ENCODE results near the gene OSBPL6. TPM values are rescaled to one million over a fixed set of nuclear protein-coding genes. Genes with fewer than 3 reads are reported as not detected.

OSBPL6 gene
- total and polyA plus RNA-seq, 4 experiments from 2014 or later, result 0.14 to 0.49 (median 0.34) TPM

- Histone ChIP-seq H3K36me3 (ENCODE audit: insufficient read depth, low read length) (no peaks in the 10 kb centered on the region), H3K9me3 (ENCODE audit: control insufficient read depth in 1 of 2, low read length in 2 of 2) (no peaks in the 10 kb centered on the region), H3K4me3 (ENCODE audit: low read length in 2 of 2) (no peak overlapping the region), H3K27ac (ENCODE audit: low read depth, low read length) (no peak overlapping the region), H3K4me1 (ENCODE audit: insufficient read depth, low read length) (no peaks in the 10 kb centered on the region), H3K27me3 (ENCODE audit: insufficient read depth, low read length) (no peaks in the 10 kb centered on the region)
- Mint-ChIP-seq H3K4me1 (no peaks in the 10 kb centered on the region), H3K27me3 (peaks cover 20 to 25% of the 10 kb centered on the region in 2 donors), H3K27ac (no peak overlapping the region), H3K36me3 (no peaks in the 10 kb centered on the region), H3K9me3 (peaks cover 0 to 3% (median 0%) of the 10 kb centered on the region in 8 donors), H3K4me3 (no peak overlapping the region)
- intact Hi-C loops (cut with micrococcal nuclease), result no loop called here
- POLR2A ChIA-PET (ENCODE audit: partially characterized antibody), result no interaction called here
- CTCF ChIA-PET (ENCODE audit: partially characterized antibody), result no interaction called here
- no peak for DNase-seq
These were observed 14.5 kb downstream of the OSBPL6 start for GRCh38 chr2:178208817-178209216.

- no peak overlapping the region for H3K27ac ChIP-seq (ENCODE audit: low read depth, low read length)
- POLR2A ChIA-PET (ENCODE audit: partially characterized antibody), result no interaction called here
- no peak overlapping the region for H3K4me3 ChIP-seq (ENCODE audit: low read length in 2 of 2)
- no peak overlapping the region for H3K4me3 Mint-ChIP-seq
- H3K9me3 ChIP-seq (ENCODE audit: control insufficient read depth in 1 of 2, low read length in 2 of 2), result no peaks in the 10 kb centered on the region
- H3K9me3 Mint-ChIP-seq, result peaks cover 0 to 3% (median 0%) of the 10 kb centered on the region in 8 donors
- H3K4me1 Mint-ChIP-seq, result no peaks in the 10 kb centered on the region
- no peaks in the 10 kb centered on the region for H3K4me1 ChIP-seq (ENCODE audit: insufficient read depth, low read length)
- H3K27me3 Mint-ChIP-seq, result peaks cover 12 to 28% of the 10 kb centered on the region in 2 donors
- intact Hi-C loops (cut with micrococcal nuclease), result no loop called here
- H3K27ac Mint-ChIP-seq, result no peak overlapping the region
- no peaks in the 10 kb centered on the region for H3K36me3 ChIP-seq (ENCODE audit: insufficient read depth, low read length)
- no peaks in the 10 kb centered on the region for H3K36me3 Mint-ChIP-seq
- no peak for DNase-seq
- CTCF ChIA-PET (ENCODE audit: partially characterized antibody), result no interaction called here
- H3K27me3 ChIP-seq (ENCODE audit: insufficient read depth, low read length), result no peaks in the 10 kb centered on the region
These were observed 17.1 kb downstream of the OSBPL6 start for GRCh38 chr2:178211460-178211859.

- POLR2A ChIA-PET (ENCODE audit: partially characterized antibody), result no interaction called here
- DNase-seq, result no peak
- CTCF ChIA-PET (ENCODE audit: partially characterized antibody), result interaction anchor here (1.4 kb wide), 1 partner anchor 22 kb away, joined by 3 read pairs; no protein-coding TSS in a partner anchor
- intact Hi-C loops (cut with micrococcal nuclease), result no loop called here
- Histone ChIP-seq H3K27ac (ENCODE audit: low read depth, low read length) (no peak overlapping the region), H3K4me3 (ENCODE audit: low read length in 2 of 2) (no peak overlapping the region), H3K27me3 (ENCODE audit: insufficient read depth, low read length) (no peaks in the 10 kb centered on the region), H3K36me3 (ENCODE audit: insufficient read depth, low read length) (no peaks in the 10 kb centered on the region), H3K4me1 (ENCODE audit: insufficient read depth, low read length) (no peaks in the 10 kb centered on the region), H3K9me3 (ENCODE audit: control insufficient read depth in 1 of 2, low read length in 2 of 2) (no peaks in the 10 kb centered on the region)
- peaks cover 15 to 28% of the 10 kb centered on the region in 2 donors for H3K27me3 Mint-ChIP-seq
- H3K9me3 Mint-ChIP-seq, result peaks cover 0 to 3% (median 0%) of the 10 kb centered on the region in 8 donors
- no peaks in the 10 kb centered on the region for H3K36me3 Mint-ChIP-seq
- no peak overlapping the region for H3K27ac Mint-ChIP-seq
- H3K4me1 Mint-ChIP-seq, result no peaks in the 10 kb centered on the region
- H3K4me3 Mint-ChIP-seq, result no peak overlapping the region
These were observed 17.6 kb downstream of the OSBPL6 start for GRCh38 chr2:178211943-178212342.

GRCh38 chr2:178213991-178214390 lies 19.7 kb downstream of the OSBPL6 start:
- no peaks in the 10 kb centered on the region for H3K4me1 ChIP-seq (ENCODE audit: insufficient read depth, low read length)
- Mint-ChIP-seq H3K27me3 (peaks cover 13 to 28% of the 10 kb centered on the region in 2 donors), H3K9me3 (peaks cover 0 to 4% (median 0%) of the 10 kb centered on the region in 8 donors), H3K4me1 (no peaks in the 10 kb centered on the region), H3K4me3 (no peak overlapping the region), H3K27ac (no peak overlapping the region), H3K36me3 (no peaks in the 10 kb centered on the region)
- no peak overlapping the region for H3K27ac ChIP-seq (ENCODE audit: low read depth, low read length)
- DNase-seq, result no peak
- H3K4me3 ChIP-seq (ENCODE audit: low read length in 2 of 2), result no peak overlapping the region
- no peaks in the 10 kb centered on the region for H3K36me3 ChIP-seq (ENCODE audit: insufficient read depth, low read length)
- ChIA-PET CTCF (ENCODE audit: partially characterized antibody) (no interaction called here), POLR2A (ENCODE audit: partially characterized antibody) (no interaction called here)
- intact Hi-C loops (cut with micrococcal nuclease), result no loop called here
- no peaks in the 10 kb centered on the region for H3K9me3 ChIP-seq (ENCODE audit: control insufficient read depth in 1 of 2, low read length in 2 of 2)
- no peaks in the 10 kb centered on the region for H3K27me3 ChIP-seq (ENCODE audit: insufficient read depth, low read length)

- no peaks in the 10 kb centered on the region for H3K4me1 Mint-ChIP-seq
- peaks cover 0 to 4% (median under 1%) of the 10 kb centered on the region in 8 donors for H3K9me3 Mint-ChIP-seq
- H3K36me3 Mint-ChIP-seq, result no peaks in the 10 kb centered on the region
- POLR2A ChIA-PET (ENCODE audit: partially characterized antibody), result no interaction called here
- H3K36me3 ChIP-seq (ENCODE audit: insufficient read depth, low read length), result no peaks in the 10 kb centered on the region
- DNase-seq, result no peak
- no peaks in the 10 kb centered on the region for H3K27me3 ChIP-seq (ENCODE audit: insufficient read depth, low read length)
- no peak overlapping the region for H3K27ac ChIP-seq (ENCODE audit: low read depth, low read length)
- peaks cover 24 to 28% of the 10 kb centered on the region in 2 donors for H3K27me3 Mint-ChIP-seq
- H3K4me3 Mint-ChIP-seq, result no peak overlapping the region
- H3K4me3 ChIP-seq (ENCODE audit: low read length in 2 of 2), result no peak overlapping the region
- H3K9me3 ChIP-seq (ENCODE audit: control insufficient read depth in 1 of 2, low read length in 2 of 2), result no peaks in the 10 kb centered on the region
- H3K27ac Mint-ChIP-seq, result no peak overlapping the region
- no peaks in the 10 kb centered on the region for H3K4me1 ChIP-seq (ENCODE audit: insufficient read depth, low read length)
- intact Hi-C loops (cut with micrococcal nuclease), result no loop called here
- CTCF ChIA-PET (ENCODE audit: partially characterized antibody), result no interaction called here
These were observed 24.9 kb downstream of the OSBPL6 start for GRCh38 chr2:178219247-178219646.

- H3K4me1 Mint-ChIP-seq, result no peaks in the 10 kb centered on the region
- no peaks in the 10 kb centered on the region for H3K27me3 ChIP-seq (ENCODE audit: insufficient read depth, low read length)
- no peak overlapping the region for H3K4me3 Mint-ChIP-seq
- H3K4me1 ChIP-seq (ENCODE audit: insufficient read depth, low read length), result no peaks in the 10 kb centered on the region
- no peaks in the 10 kb centered on the region for H3K9me3 ChIP-seq (ENCODE audit: control insufficient read depth in 1 of 2, low read length in 2 of 2)
- no peaks in the 10 kb centered on the region for H3K36me3 ChIP-seq (ENCODE audit: insufficient read depth, low read length)
- H3K4me3 ChIP-seq (ENCODE audit: low read length in 2 of 2), result no peak overlapping the region
- CTCF ChIA-PET (ENCODE audit: partially characterized antibody), result no interaction called here
- H3K27ac Mint-ChIP-seq, result no peak overlapping the region
- H3K9me3 Mint-ChIP-seq, result peaks cover 0 to 4% (median 2%) of the 10 kb centered on the region in 8 donors
- POLR2A ChIA-PET (ENCODE audit: partially characterized antibody), result no interaction called here
- no peak for DNase-seq
- H3K36me3 Mint-ChIP-seq, result no peaks in the 10 kb centered on the region
- H3K27me3 Mint-ChIP-seq, result peaks cover 31 to 33% of the 10 kb centered on the region in 2 donors
- no peak overlapping the region for H3K27ac ChIP-seq (ENCODE audit: low read depth, low read length)
- intact Hi-C loops (cut with micrococcal nuclease), result no loop called here
These were observed 26.5 kb downstream of the OSBPL6 start for GRCh38 chr2:178220814-178221213.

GRCh38 chr2:178221556-178221955 lies 27.2 kb downstream of the OSBPL6 start:
- Mint-ChIP-seq H3K36me3 (no peaks in the 10 kb centered on the region), H3K4me1 (no peaks in the 10 kb centered on the region), H3K27ac (no peak overlapping the region), H3K9me3 (peaks cover 0 to 4% (median under 1%) of the 10 kb centered on the region in 8 donors), H3K27me3 (peaks cover 29 to 34% of the 10 kb centered on the region in 2 donors), H3K4me3 (no peak overlapping the region)
- ChIA-PET POLR2A (ENCODE audit: partially characterized antibody) (no interaction called here), CTCF (ENCODE audit: partially characterized antibody) (no interaction called here)
- H3K4me3 ChIP-seq (ENCODE audit: low read length in 2 of 2), result no peak overlapping the region
- intact Hi-C loops (cut with micrococcal nuclease), result no loop called here
- no peak for DNase-seq
- no peaks in the 10 kb centered on the region for H3K9me3 ChIP-seq (ENCODE audit: control insufficient read depth in 1 of 2, low read length in 2 of 2)
- H3K4me1 ChIP-seq (ENCODE audit: insufficient read depth, low read length), result no peaks in the 10 kb centered on the region
- H3K27me3 ChIP-seq (ENCODE audit: insufficient read depth, low read length), result no peaks in the 10 kb centered on the region
- H3K36me3 ChIP-seq (ENCODE audit: insufficient read depth, low read length), result no peaks in the 10 kb centered on the region
- H3K27ac ChIP-seq (ENCODE audit: low read depth, low read length), result no peak overlapping the region

- peaks cover 28 to 32% of the 10 kb centered on the region in 2 donors for H3K27me3 Mint-ChIP-seq
- H3K36me3 Mint-ChIP-seq, result no peaks in the 10 kb centered on the region
- no peak overlapping the region for H3K4me3 Mint-ChIP-seq
- no peak for DNase-seq
- H3K9me3 Mint-ChIP-seq, result peaks cover 0 to 3% (median 0%) of the 10 kb centered on the region in 8 donors
- Histone ChIP-seq H3K4me3 (ENCODE audit: low read length in 2 of 2) (no peak overlapping the region), H3K27ac (ENCODE audit: low read depth, low read length) (no peak overlapping the region), H3K27me3 (ENCODE audit: insufficient read depth, low read length) (no peaks in the 10 kb centered on the region), H3K4me1 (ENCODE audit: insufficient read depth, low read length) (no peaks in the 10 kb centered on the region), H3K9me3 (ENCODE audit: control insufficient read depth in 1 of 2, low read length in 2 of 2) (no peaks in the 10 kb centered on the region), H3K36me3 (ENCODE audit: insufficient read depth, low read length) (no peaks in the 10 kb centered on the region)
- no peak overlapping the region for H3K27ac Mint-ChIP-seq
- ChIA-PET POLR2A (ENCODE audit: partially characterized antibody) (no interaction called here), CTCF (ENCODE audit: partially characterized antibody) (no interaction called here)
- H3K4me1 Mint-ChIP-seq, result no peaks in the 10 kb centered on the region
- intact Hi-C loops (cut with micrococcal nuclease), result no loop called here
These were observed 29.5 kb downstream of the OSBPL6 start for GRCh38 chr2:178223806-178224205.
